DOHH2 (cell line): ENCODE measurements around the gene ADAMTS9.

Source experiments
- H3F3A ChIP-seq: fragments of 200-600 bp; sonication (generic), shearing (Covaris generic); 2 replicates; pipeline ENCODE4 v1.6.0; 2016; ENCODE audit warnings: antibody characterized with exemption, mild to moderate bottlenecking; ENCODE audit not compliant: control insufficient read depth, insufficient read depth
- H3K27ac ChIP-seq: fragments of 200-600 bp; sonication (generic); 2 replicates; pipeline ENCODE4 v1.5.1; 2014; ENCODE audit warnings: low read depth, mild to moderate bottlenecking, low read length, moderate library complexity
- H3K27me3 ChIP-seq: fragments of 200-600 bp; sonication (generic); 2 replicates; pipeline ENCODE4 v1.6.1; 2014; ENCODE audit warnings: mild to moderate bottlenecking, low read length, mixed read lengths; ENCODE audit not compliant: control insufficient read depth
- H3K36me3 ChIP-seq: fragments of 200-600 bp; sonication (generic); 2 replicates; pipeline ENCODE4 v1.6.1; 2014; ENCODE audit warnings: mild to moderate bottlenecking, low read length, moderate library complexity, mixed read lengths; ENCODE audit not compliant: control insufficient read depth
- H3K4me1 ChIP-seq: fragments of 200-600 bp; sonication (generic); 2 replicates; pipeline ENCODE4 v1.6.1; 2014; ENCODE audit warnings: mild to moderate bottlenecking, low read length, mixed read lengths; ENCODE audit not compliant: control insufficient read depth
- H3K4me2 ChIP-seq: fragments of 200-600 bp; sonication (generic); 2 replicates; pipeline ENCODE4 v1.6.0; 2014; ENCODE audit warnings: mild to moderate bottlenecking, low read length, moderate library complexity
- H3K4me3 ChIP-seq: fragments of 200-600 bp; sonication (generic); 2 replicates; pipeline ENCODE4 v1.5.1; 2014; ENCODE audit warnings: mild to moderate bottlenecking, low read length, mixed read lengths
- H3K79me2 ChIP-seq: fragments of 200-600 bp; sonication (generic); 2 replicates; pipeline ENCODE4 v1.6.1; 2014; ENCODE audit warnings: mild to moderate bottlenecking, low read length, mixed read lengths; ENCODE audit not compliant: control insufficient read depth
- H3K9me2 ChIP-seq: fragments of 200-600 bp; sonication (generic); replicated peaks from 2 replicates; pipeline ENCODE4 v1.6.1; 2014; ENCODE audit warnings: mild to moderate bottlenecking, low read length, mixed read lengths; ENCODE audit not compliant: control insufficient read depth
- H3K9me3 ChIP-seq: fragments of 200-600 bp; sonication (generic); 2 replicates; pipeline ENCODE4 v1.6.1; 2014; ENCODE audit warnings: antibody characterized with exemption, low read length, mixed read lengths; ENCODE audit not compliant: control insufficient read depth, insufficient read depth
- H4K20me1 ChIP-seq: fragments of 200-600 bp; sonication (generic); 2 replicates; pipeline ENCODE4 v1.6.0; 2014; ENCODE audit warnings: low read depth, mild to moderate bottlenecking, antibody characterized with exemption, low read length, moderate library complexity; ENCODE audit not compliant: control insufficient read depth, insufficient read depth
- CTCF ChIP-seq: fragments of 200-600 bp; sonication (generic); IDR thresholded peaks from one replicate; pipeline ENCODE4 v1.5.1; 2014; ENCODE audit warnings: antibody characterized with exemption, mild to moderate bottlenecking, low read depth, low read length; ENCODE audit not compliant: poor library complexity, severe bottlenecking
- EZH2phosphoT487 ChIP-seq: fragments of 200-600 bp; sonication (generic); IDR thresholded peaks from 2 replicates; pipeline ENCODE4 v1.6.1; 2017; ENCODE audit warnings: borderline replicate concordance, mild to moderate bottlenecking, antibody characterized with exemption, low read length, moderate library complexity, mixed read lengths

Gene ADAMTS9

GRCh38 chr3:64600246-64600950 is 87.4 kb downstream of the ADAMTS9 start:
- Histone ChIP-seq H3F3A (no peaks in the 10 kb centered on the region), H3K36me3 (no peaks in the 10 kb centered on the region), H3K79me2 (no peaks in the 10 kb centered on the region), H3K9me3 (no peaks in the 10 kb centered on the region), H3K4me2 (no peak overlapping the region), H3K4me3 (no peak overlapping the region), H3K4me1 (no peaks in the 10 kb centered on the region), H3K9me2 (no peaks in the 10 kb centered on the region), H3K27ac (no peak overlapping the region), H3K27me3 (no peaks in the 10 kb centered on the region), H4K20me1 (no peaks in the 10 kb centered on the region)
- no peak for TF ChIP-seq EZH2phosphoT487
- TF ChIP-seq CTCF, result no peak

- no peak overlapping the region for H3K4me3 ChIP-seq
- no peaks in the 10 kb centered on the region for H3K9me3 ChIP-seq
- no peaks in the 10 kb centered on the region for H3K4me1 ChIP-seq
- no peaks in the 10 kb centered on the region for H3K27me3 ChIP-seq
- no peaks in the 10 kb centered on the region for H3K9me2 ChIP-seq
- H3K4me2 ChIP-seq, result no peak overlapping the region
- TF ChIP-seq EZH2phosphoT487, result no peak
- H4K20me1 ChIP-seq, result no peaks in the 10 kb centered on the region
- H3K27ac ChIP-seq, result no peak overlapping the region
- no peaks in the 10 kb centered on the region for H3F3A ChIP-seq
- H3K36me3 ChIP-seq, result no peaks in the 10 kb centered on the region
- H3K79me2 ChIP-seq, result no peaks in the 10 kb centered on the region
Observed at GRCh38 chr3:64599651-64600050, 88.1 kb downstream of the ADAMTS9 start.

GRCh38 chr3:64595253-64595694 is 92.5 kb downstream of the ADAMTS9 start:
- H3K27me3 ChIP-seq, result no peaks in the 10 kb centered on the region
- no peak for TF ChIP-seq EZH2phosphoT487
- no peak overlapping the region for H3K27ac ChIP-seq

GRCh38 chr3:64594134-64594533 is 93.7 kb downstream of the ADAMTS9 start:
- H3K27ac ChIP-seq, result no peak overlapping the region
- H4K20me1 ChIP-seq, result no peaks in the 10 kb centered on the region
- H3K79me2 ChIP-seq, result no peaks in the 10 kb centered on the region
- H3K4me3 ChIP-seq, result no peak overlapping the region
- no peak overlapping the region for H3K4me2 ChIP-seq
- no peaks in the 10 kb centered on the region for H3K9me3 ChIP-seq
- TF ChIP-seq EZH2phosphoT487 (no peak), CTCF (no peak)
- no peaks in the 10 kb centered on the region for H3K4me1 ChIP-seq
- no peaks in the 10 kb centered on the region for H3K9me2 ChIP-seq
- H3F3A ChIP-seq, result no peaks in the 10 kb centered on the region
- H3K27me3 ChIP-seq, result no peaks in the 10 kb centered on the region
- H3K36me3 ChIP-seq, result no peaks in the 10 kb centered on the region

More at GRCh38 chr3:64595253-64595694, 92.5 kb downstream of the ADAMTS9 start:
- Histone ChIP-seq H3K4me2 (no peak overlapping the region), H3K9me3 (no peaks in the 10 kb centered on the region), H3K4me1 (no peaks in the 10 kb centered on the region), H3K79me2 (no peaks in the 10 kb centered on the region), H3K9me2 (no peaks in the 10 kb centered on the region), H3F3A (no peaks in the 10 kb centered on the region), H3K36me3 (no peaks in the 10 kb centered on the region), H3K4me3 (no peak overlapping the region), H4K20me1 (no peaks in the 10 kb centered on the region)
